Stimulated activated CD8-positive, alpha-beta memory T cell treated with anti-CD3 and anti-CD28 coated beads, Interleukin-7, amount 100 ng/mL, for 4 hours (primary cell): ENCODE measurements around the gene SDHAF3.

Source experiments
- DNase-seq, 2 donors: peaks; one replicate each; pipeline ENCODE4 v3.0.0-alpha.2; 2020; ENCODE audit warnings: low read depth in 2 of 2

Gene SDHAF3

DNA sequence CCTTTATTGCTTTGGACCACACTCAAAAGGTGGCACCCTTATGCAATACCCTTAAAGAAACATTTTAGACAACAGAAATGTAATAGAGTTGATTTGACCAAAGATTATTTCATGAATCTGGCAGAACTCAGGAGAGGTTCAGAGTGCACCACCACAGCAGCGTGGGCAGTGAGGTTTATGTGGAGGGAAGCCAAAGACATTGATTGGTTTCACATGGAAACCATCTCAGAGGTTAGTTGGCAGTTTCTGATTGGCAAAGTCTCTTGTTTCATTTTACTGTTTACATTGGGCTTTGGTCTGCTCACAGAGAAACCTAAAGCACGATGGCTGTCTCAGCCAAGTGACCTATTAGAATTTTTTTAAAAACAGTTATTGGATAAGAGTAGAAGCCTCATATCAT lies 101.3 kb downstream of the SDHAF3 start:
- DNase-seq = no peak

DNA sequence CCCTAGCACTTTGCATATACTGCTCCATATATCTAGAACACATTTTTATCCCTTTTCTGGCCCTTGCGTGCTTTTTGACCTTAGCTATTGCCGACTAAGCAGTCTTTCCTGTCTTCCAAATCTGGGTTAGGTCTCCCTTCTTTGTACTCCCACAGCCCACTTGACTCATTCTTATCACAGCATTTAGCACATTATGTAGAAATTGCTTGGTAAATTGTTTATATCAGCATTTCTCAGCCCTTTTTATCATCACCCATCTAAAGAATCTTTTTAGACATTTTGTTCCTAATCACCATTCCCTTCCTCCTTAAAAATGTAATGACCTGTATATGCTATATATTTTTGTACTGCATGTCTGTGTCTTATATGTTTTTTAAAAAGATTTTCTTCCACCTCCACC lies 101.7 kb downstream of the SDHAF3 start:
- DNase-seq = no peak

DNA sequence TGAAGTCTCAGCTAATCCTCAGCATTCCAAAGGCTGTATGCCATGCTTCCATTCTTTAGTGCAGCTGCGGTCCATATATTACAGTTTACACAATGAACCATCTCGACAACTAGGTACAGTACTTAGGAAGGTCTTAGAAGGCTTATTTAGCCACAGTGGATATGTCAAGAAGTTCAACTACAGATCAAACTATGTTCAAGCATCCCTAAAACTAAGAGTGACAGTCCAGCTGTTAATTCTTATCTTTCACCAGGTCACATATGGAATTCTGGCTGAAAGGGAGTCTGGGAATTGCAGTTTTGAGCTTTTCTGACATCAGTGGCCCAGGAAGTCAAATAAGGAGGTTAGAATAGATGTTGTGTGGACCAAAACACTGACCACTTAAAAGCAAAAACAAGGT lies 106.8 kb downstream of the SDHAF3 start:
- no peak for DNase-seq

DNA sequence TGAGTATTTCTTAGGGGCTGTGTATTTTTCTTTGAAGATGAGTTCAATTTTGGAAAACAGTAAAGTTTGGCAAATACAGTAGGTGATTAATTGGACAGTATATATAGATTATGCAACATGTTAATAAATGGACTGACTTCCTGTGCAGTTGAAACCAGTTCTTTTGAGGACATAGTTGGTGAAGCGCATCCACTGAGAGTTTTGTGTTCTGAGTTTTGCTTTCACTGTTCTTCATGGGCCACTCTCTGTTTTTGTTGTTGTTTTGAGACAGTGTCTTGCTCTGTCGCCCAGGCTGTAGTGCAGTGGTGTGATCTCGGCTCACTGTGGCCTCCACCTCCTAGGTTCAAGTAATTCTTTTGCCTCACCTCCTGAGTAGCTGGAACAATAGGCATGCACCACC lies 109.0 kb downstream of the SDHAF3 start:
- no peak for DNase-seq
